Occipital lobe (tissue), 2 donors: Measurements from ENCODE around the gene IFRD2. TPM values are rescaled to one million over a fixed set of nuclear protein-coding genes. Genes with fewer than 3 reads are reported as not detected.
"Not testable (repeated sequence)": the region's sequence is repeated elsewhere in the genome, so short reads cannot be mapped to it uniquely, and the experiment has no call there.

Experiments
- DNase-seq: peaks from one replicate; lab custom pipeline; 2025; lab: John Stamatoyannopoulos, UW
- total RNA-seq: library from RNA; depleted of rRNA; stranded (reverse); fragments of >200 nt; gene quantifications from one replicate; pipeline ENCODE4 v1.2.3, GENCODE V29; 2014

The IFRD2 gene
- total RNA-seq, 1 donor from 2014 or later, result 15.1 TPM

GRCh38 chr3:50324351-50325112, 32.3 kb upstream of the IFRD2 start:
- peak; percentile 33 for DNase-seq

- no peak for DNase-seq
Measured at GRCh38 chr3:50323614-50324199, 31.5 kb upstream of the IFRD2 start.

DNA sequence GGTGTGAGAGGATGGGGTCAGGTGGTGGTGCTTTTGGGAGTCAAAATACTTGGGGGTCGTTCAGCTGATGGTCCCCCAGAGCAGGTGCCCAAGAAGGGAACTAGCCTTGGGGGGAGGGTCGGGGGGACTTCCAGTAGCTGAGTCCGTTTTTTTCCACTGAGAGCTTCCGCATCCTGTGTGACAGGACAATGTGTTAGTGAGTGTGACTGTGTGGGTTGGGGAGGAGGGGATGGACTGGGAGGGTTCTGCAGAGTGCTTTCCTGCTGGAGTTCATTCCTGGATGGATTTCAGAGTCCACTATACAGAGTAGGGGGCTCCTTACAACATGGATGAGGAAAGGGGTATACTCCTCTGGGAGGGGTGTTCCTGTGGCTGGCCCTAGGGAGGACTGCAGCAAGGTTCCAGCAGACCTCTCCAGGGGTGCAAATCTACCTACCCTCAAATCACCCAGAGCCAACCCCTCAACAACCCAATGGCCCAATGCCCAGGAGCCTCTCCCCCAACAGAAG, 30.9 kb upstream of the IFRD2 start:
- DNase-seq, result no peak

GRCh38 chr3:50322386-50323091, 30.3 kb upstream of the IFRD2 start, which contains the start of gene HYAL2:
Gene HYAL2, minus strand, starts transcription at chr3:50322745. Its CDS starts 2,256 bp downstream, at chr3:50320489.
- no peak for DNase-seq

- DNase-seq, result no peak
Measured at GRCh38 chr3:50322115-50322385, 29.8 kb upstream of the IFRD2 start.

DNA sequence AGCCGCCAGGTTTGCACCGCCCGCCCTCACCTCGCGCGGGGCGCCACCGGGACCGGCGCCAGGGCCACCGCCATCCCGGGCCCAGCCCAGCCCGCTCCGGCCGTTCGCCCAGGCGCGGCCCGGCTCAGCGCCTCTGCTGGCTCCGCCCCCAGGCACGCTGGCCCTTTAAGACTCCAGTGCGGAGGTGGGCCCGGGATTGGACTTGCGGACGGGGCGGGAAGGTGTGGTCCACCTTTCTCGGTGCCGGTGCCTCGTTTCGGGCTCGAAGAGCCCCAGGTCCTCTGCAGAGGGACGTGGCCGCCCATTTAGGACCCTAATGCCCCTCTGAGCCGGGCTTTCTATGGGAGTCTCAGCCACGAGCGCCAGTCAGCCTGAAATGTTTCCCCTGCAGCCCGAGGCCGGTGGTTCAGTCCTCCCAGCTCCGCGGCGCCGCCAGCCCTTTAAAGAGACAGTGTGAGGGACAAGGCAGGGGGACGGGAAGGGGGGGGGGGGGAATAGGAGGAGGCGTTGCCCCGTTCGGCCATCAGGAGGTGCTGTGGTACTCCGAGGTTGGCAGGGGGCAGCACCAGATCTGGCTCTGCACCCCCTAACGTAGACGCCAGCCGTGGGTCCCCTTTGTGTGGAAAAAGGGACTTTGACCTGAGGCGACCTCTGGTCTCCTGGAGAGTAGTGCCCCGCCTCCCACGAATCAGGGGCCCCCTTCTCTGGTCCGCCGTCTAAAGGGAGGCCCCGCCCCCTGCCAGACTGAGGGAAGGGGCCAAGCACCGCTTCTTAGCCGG, 29.3 kb upstream of the IFRD2 start:
- DNase-seq, result peak; percentile 86

- peak; percentile 81 for DNase-seq
Measured at GRCh38 chr3:50320853-50321335, 28.7 kb upstream of the IFRD2 start.

- DNase-seq, result no peak
Measured at GRCh38 chr3:50319894-50320625, 27.8 kb upstream of the IFRD2 start.

DNA sequence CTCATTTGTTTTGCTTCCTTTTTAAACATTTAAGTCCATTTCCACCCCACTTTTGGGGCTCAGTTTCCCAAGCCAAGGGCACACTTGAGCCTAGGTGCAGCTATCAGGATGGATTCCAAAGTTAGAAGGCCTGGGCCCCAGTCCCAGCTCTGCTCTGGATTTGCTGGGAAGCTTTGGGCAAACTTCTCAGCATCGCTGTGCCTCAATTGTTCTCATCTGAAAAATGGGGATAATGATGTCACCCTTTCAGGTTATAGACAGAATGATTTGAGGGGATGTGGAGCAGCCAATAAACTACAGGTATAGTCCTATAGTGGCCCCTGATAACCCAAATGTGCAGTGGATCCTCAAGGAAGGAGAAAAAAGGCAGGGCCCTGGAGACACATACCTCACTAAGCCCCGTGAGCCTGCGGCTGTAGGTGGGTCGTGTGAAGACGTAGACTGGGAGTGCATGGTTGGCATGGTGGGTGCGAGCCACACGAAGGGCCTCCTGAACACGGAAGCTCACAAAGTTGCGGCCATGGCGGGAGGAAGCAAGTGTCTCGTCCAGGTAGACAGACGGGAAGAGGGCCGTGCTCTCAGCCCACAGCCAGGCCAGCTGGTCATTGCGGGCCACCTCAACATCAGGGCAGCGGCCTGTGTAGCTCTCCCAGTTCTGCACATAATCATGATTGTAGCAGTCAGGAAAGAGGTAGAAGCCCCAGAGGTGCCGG, 27.1 kb upstream of the IFRD2 start:
- no peak for DNase-seq

DNA sequence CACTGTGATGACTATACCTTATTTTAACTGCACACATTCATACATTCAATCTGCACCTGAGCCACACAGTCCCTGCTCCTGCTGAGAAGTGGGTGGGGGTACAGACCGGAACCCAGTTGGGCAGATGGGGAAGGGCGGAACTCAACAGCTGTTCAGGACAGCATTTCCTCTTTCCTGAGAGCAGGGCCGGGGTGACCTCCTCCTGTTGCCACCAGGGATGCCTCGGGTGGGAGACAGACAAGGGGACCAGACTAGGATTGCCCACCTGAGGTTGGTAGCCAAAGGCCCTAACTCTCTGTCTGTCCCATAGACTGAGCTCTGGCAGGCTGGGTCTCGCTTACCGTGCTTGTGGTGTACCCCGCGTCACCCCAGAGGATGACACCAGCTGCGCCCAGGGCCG, 26.4 kb upstream of the IFRD2 start:
- DNase-seq, result no peak

GRCh38 chr3:50318163-50318562, 25.9 kb upstream of the IFRD2 start:
- DNase-seq, result no peak

DNA sequence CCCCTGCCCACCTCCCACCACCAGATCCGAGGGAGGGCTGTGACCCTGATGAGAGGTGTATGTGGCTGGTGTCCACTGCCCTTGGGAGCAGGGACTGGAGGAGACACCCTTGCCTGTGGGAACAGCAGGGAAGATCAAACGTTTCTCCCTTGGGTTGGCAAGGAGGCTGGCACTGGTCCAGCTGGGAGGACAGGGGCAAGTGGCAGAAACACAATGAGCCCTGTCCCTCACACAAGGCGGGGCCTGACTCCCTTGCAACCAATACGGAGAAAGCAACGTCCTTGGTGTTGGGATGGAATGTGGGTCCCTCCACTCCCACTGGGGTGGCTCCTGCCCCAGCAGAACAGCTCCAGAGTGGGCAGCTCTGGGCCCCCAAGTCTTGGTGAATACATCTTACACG, 25.1 kb upstream of the IFRD2 start:
- DNase-seq, result no peak

- no peak for DNase-seq
Measured at GRCh38 chr3:50316657-50317242, 24.5 kb upstream of the IFRD2 start.

- DNase-seq, result no peak
Measured at GRCh38 chr3:50314816-50315215, 22.6 kb upstream of the IFRD2 start.

GRCh38 chr3:50314342-50314741, 22.1 kb upstream of the IFRD2 start:
- no peak for DNase-seq

DNA sequence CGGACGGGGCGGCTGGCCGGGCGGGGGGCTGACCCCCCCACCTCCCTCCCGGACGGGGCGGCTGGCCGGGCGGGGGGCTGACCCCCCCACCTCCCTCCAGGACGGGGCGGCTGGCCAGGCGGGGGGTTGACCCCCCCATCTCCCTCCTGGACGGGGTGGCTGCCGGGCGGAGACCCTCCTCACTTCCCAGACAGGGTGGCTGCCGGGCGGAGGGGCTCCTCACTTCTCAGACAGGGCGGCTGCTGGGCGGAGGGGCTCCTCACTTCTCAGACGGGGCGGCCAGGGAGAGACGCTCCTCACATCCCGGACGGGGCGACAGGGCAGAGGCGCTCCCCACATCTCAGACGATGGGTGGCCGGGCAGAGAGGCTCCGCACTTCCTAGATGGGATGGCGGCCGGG, 19.8 kb upstream of the IFRD2 start:
- DNase-seq, result not testable (repeated sequence)

DNA sequence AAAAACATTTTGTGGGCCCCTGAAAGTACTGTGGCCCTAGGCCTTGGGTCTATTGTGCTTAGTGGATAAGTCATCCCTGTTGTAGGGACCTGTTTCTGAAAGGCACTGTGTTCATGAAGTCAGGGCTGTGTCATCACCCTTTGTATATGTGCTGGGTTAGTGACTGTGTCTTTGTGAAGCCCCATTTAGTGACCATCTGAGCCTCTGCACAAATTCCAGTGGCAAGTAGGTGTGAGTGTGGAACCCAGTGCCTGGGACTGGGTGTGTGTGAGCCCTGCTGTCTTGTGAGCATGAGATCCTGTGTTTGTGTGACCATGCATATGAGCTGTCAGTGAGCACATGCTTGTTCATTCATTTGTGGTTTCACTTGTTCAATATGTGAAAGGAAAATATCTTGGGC, 12.4 kb upstream of the IFRD2 start:
- DNase-seq, result no peak

GRCh38 chr3:50303013-50303815, 11.0 kb upstream of the IFRD2 start, which contains the start of gene HYAL1:
Gene HYAL1, minus strand, starts transcription at chr3:50303574. Its CDS starts 618 bp downstream, at chr3:50302956.
- no peak for DNase-seq
